Caco-2 (cell line): ENCODE data around the gene ADGRG7. TPM values are rescaled to one million over a fixed set of nuclear protein-coding genes. Genes with fewer than 3 reads are reported as not detected.

Experiments
- BruUV-seq: library from RNA; stranded (reverse); fragments of 400-500 nt; replicated peaks from 2 replicates; lab custom pipeline; 2021; lab: Mats Ljungman, UMichigan
- CTCF ChIA-PET: fragments of 300-600 bp; sonication (Branson Sonifier 250); formaldehyde crosslinking; loops from one replicate; lab custom pipeline; 2022; ENCODE audit warnings: antibody characterized with exemption; lab: Charles Lee
- POLR2A ChIA-PET: fragments of 300-600 bp; sonication (Branson Sonifier 250); formaldehyde crosslinking; loops from one replicate; lab custom pipeline; 2022; ENCODE audit warnings: antibody characterized with exemption; lab: Charles Lee
- DNase-seq, 2 experiments: peaks; one replicate each; pipeline versions ENCODE4 v3.0.0 to v3.0.0-alpha.2; 2020 to 2022
- H3K27me3 ChIP-seq: replicated peaks from 2 replicates; pipeline ENCODE4 v1.6.0; 2011; ENCODE audit warnings: low read length; ENCODE audit not compliant: control insufficient read depth, insufficient read depth
- H3K36me3 ChIP-seq: 2 replicates; pipeline ENCODE4 v1.5.1; 2011; ENCODE audit warnings: low read length; ENCODE audit not compliant: control insufficient read depth, insufficient read depth
- H3K4me1 ChIP-seq: fragments of 250-450 bp; sonication (Bioruptor Pico); 2 replicates; pipeline ENCODE4 v1.5.1; 2020; ENCODE audit warnings: mild to moderate bottlenecking
- H3K4me3 ChIP-seq: 2 replicates; pipeline ENCODE4 v1.5.1; 2011; ENCODE audit warnings: low read depth, mild to moderate bottlenecking, control low read depth, low read length
- H3K9me3 ChIP-seq: fragments of 250-450 bp; sonication (Bioruptor Pico); 2 replicates; pipeline ENCODE4 v1.5.1; 2020; ENCODE audit warnings: mild to moderate bottlenecking, moderate library complexity
- H3K27ac Mint-ChIP-seq: one replicate; pipeline ENCODE4 v1.8.0; 2022; ENCODE audit warnings: mixed read lengths; ENCODE audit not compliant: unreplicated experiment
- H3K27me3 Mint-ChIP-seq: one replicate; pipeline ENCODE4 v1.8.0; 2022; ENCODE audit warnings: mixed read lengths; ENCODE audit not compliant: insufficient read depth, unreplicated experiment
- H3K36me3 Mint-ChIP-seq: one replicate; pipeline ENCODE4 v1.8.0; 2022; ENCODE audit warnings: mild to moderate bottlenecking, mixed read lengths; ENCODE audit not compliant: insufficient read depth, unreplicated experiment
- H3K4me1 Mint-ChIP-seq: one replicate; pipeline ENCODE4 v1.8.0; 2022; ENCODE audit warnings: low read depth, mixed read lengths; ENCODE audit not compliant: unreplicated experiment
- H3K4me3 Mint-ChIP-seq: one replicate; pipeline ENCODE4 v1.8.0; 2022; ENCODE audit warnings: mild to moderate bottlenecking, moderate library complexity, mixed read lengths; ENCODE audit not compliant: unreplicated experiment
- H3K9me3 Mint-ChIP-seq: one replicate; pipeline ENCODE4 v1.8.0; 2022; ENCODE audit warnings: mixed read lengths; ENCODE audit not compliant: unreplicated experiment
- intact Hi-C: fragments of 100-400 bp; cut with micrococcal nuclease; formaldehyde crosslinking; loops from one replicate; pipeline ENCODE4 v1.10.0; 2022; ENCODE audit not compliant: unreplicated experiment
- total RNA-seq: library from RNA; stranded (reverse); gene quantifications from 2 replicates; pipeline ENCODE4 v1.2.3, GENCODE V29; 2022
- TF ChIP-seq, protein P1 (sequence below), 2 experiments: fragments of 200-600 bp in 1 of 2; IDR thresholded peaks; 1 replicate in 1 of 2; 2 replicates in 1 of 2; pipeline versions ENCODE4 v1.5.1 to v1.8.0; 2011 to 2022; ENCODE audit warnings: antibody characterized with exemption in 1 of 2, control low read depth in 1 of 2, inconsistent platforms in 1 of 2, low read depth in 1 of 2, low read length in 1 of 2, mild to moderate bottlenecking in 1 of 2, moderate library complexity in 1 of 2; ENCODE audit not compliant: insufficient read depth in 1 of 2, severe bottlenecking in 1 of 2, unreplicated experiment in 1 of 2

Gene ADGRG7
- total RNA-seq, 1 experiment from 2014 or later = 4.2 TPM

DNA sequence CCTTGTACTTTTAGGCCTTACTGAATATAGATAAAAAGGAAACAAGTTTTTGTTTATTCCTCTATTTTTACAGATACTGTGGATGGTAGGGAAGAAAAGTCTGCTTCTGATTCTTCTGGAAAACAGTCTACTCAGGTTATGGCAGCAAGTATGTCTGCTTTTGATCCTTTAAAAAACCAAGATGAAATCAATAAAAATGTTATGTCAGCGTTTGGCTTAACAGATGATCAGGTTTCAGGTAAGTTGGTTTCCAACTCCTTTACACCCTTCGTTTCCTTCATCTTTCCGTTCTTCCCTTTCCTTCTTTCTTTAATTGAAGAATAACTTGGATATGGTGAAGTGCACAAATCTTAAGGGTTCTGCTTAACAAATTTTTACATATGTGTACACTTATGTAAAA is 123.0 kb downstream of the ADGRG7 start:
- Histone ChIP-seq H3K4me3 (no peak overlapping the region), H3K4me1 (peaks cover 5% of the 10 kb centered on the region; the same call in 1 of the 2 replicates), H3K9me3 (no peaks in the 10 kb centered on the region), H3K27me3 (no peaks in the 10 kb centered on the region), H3K36me3 (no peaks in the 10 kb centered on the region)
- Mint-ChIP-seq H3K9me3 (no peaks in the 10 kb centered on the region), H3K4me1 (peaks cover 34% of the 10 kb centered on the region), H3K27ac (no peak overlapping the region), H3K27me3 (no peaks in the 10 kb centered on the region), H3K4me3 (no peak overlapping the region), H3K36me3 (peaks cover 68% of the 10 kb centered on the region)
- CTCF ChIA-PET = no interaction called here
- no TSS peak for BruUV-seq
- TF ChIP-seq, protein P1, sequence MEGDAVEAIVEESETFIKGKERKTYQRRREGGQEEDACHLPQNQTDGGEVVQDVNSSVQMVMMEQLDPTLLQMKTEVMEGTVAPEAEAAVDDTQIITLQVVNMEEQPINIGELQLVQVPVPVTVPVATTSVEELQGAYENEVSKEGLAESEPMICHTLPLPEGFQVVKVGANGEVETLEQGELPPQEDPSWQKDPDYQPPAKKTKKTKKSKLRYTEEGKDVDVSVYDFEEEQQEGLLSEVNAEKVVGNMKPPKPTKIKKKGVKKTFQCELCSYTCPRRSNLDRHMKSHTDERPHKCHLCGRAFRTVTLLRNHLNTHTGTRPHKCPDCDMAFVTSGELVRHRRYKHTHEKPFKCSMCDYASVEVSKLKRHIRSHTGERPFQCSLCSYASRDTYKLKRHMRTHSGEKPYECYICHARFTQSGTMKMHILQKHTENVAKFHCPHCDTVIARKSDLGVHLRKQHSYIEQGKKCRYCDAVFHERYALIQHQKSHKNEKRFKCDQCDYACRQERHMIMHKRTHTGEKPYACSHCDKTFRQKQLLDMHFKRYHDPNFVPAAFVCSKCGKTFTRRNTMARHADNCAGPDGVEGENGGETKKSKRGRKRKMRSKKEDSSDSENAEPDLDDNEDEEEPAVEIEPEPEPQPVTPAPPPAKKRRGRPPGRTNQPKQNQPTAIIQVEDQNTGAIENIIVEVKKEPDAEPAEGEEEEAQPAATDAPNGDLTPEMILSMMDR (IDR thresholded peaks at IDR 0.05; ENCODE audit: insufficient read depth in 1 of 2, low read depth in 1 of 2, low read length in 1 of 2, severe bottlenecking in 1 of 2, unreplicated experiment in 1 of 2) = no peak
- intact Hi-C loops = no loop called here
- no peak for DNase-seq
- POLR2A ChIA-PET = no interaction called here

DNA sequence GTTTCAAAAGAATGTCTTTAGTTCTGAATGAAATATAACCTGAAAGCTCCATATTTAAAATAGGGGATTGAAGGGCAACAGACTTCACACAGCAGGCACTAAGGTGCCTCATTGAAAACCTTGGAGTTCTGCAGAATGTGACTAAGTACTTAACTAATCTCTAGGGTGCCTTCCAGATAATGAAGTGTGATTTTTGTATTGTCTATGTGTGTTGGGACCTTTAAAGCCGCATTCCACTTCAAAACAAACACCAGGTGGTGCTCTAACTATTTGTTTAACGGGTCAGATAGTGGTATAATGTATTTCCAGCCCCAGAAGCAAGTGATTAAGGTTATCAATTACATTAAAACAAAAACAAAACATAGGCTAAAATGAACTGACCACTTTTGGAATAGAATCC is 127.9 kb downstream of the ADGRG7 start:
- intact Hi-C loops = loop anchor here (5.0 kb wide), 1 partner anchor 460 kb away; no protein-coding TSS in a partner anchor
- Mint-ChIP-seq H3K4me1 (peaks cover 28% of the 10 kb centered on the region), H3K27ac (no peak overlapping the region), H3K36me3 (peaks cover 57% of the 10 kb centered on the region), H3K9me3 (no peaks in the 10 kb centered on the region), H3K4me3 (no peak overlapping the region), H3K27me3 (no peaks in the 10 kb centered on the region)
- CTCF ChIA-PET = no interaction called here
- Histone ChIP-seq H3K27me3 (no peaks in the 10 kb centered on the region), H3K4me3 (no peak overlapping the region), H3K36me3 (no peaks in the 10 kb centered on the region), H3K9me3 (no peaks in the 10 kb centered on the region), H3K4me1 (peaks cover 5% of the 10 kb centered on the region; the same call in 1 of the 2 replicates)
- BruUV-seq = no TSS peak
- TF ChIP-seq, protein P1 (IDR thresholded peaks at IDR 0.05; ENCODE audit: insufficient read depth in 1 of 2, low read depth in 1 of 2, low read length in 1 of 2, severe bottlenecking in 1 of 2, unreplicated experiment in 1 of 2) = peak; percentile 8 to 12
- peak in 1 of 2 experiments; percentile 12 for DNase-seq
- POLR2A ChIA-PET = no interaction called here

DNA sequence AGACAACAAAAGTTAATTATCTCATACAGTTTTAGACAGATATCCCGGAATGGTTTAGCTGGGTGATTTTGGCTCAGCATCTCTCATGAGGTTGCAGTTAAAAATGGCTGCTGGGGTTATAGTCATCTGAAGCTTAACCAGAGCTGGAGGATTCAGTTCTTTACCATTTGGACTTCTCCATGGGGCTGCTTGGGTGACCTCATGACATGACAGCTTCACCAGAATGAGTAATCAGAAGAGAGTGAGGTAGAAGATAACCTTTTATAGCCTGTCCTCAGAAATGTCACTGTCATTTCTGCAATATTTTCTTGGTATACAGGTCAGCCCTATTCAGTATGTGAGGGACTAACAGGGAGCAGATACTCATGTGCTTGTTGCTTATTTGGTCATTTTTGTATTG is 130.8 kb downstream of the ADGRG7 start:
- Mint-ChIP-seq H3K9me3 (no peaks in the 10 kb centered on the region), H3K4me3 (no peak overlapping the region), H3K4me1 (peaks cover 20% of the 10 kb centered on the region), H3K27ac (no peak overlapping the region), H3K36me3 (peaks cover 52% of the 10 kb centered on the region), H3K27me3 (no peaks in the 10 kb centered on the region)
- DNase-seq = no peak
- H3K9me3 ChIP-seq = no peaks in the 10 kb centered on the region
- TF ChIP-seq, protein P1 (IDR thresholded peaks at IDR 0.05; ENCODE audit: insufficient read depth in 1 of 2, low read depth in 1 of 2, low read length in 1 of 2, severe bottlenecking in 1 of 2, unreplicated experiment in 1 of 2) = no peak
- no peaks in the 10 kb centered on the region; the same call in 1 of the 2 replicates for H3K36me3 ChIP-seq
- intact Hi-C loops = loop anchor here (10.0 kb wide), 1 partner anchor 635 kb away; no protein-coding TSS in a partner anchor
- BruUV-seq = no TSS peak
- CTCF ChIA-PET = no interaction called here
- H3K4me1 ChIP-seq = peaks cover 5% of the 10 kb centered on the region; the same call in 1 of the 2 replicates
- no peak overlapping the region for H3K4me3 ChIP-seq
- H3K27me3 ChIP-seq = no peaks in the 10 kb centered on the region
- POLR2A ChIA-PET = no interaction called here
